ENCODE data around the gene ADAM22.

The ADAM22 gene

GRCh38 chr7:88014581-88014980 lies 80.5 kb downstream of the ADAM22 start:
- Histone ChIP-seq H3K36me3 (ENCODE audit: control insufficient read depth in 2 of 2, insufficient read depth in 1 of 2, low read length in 2 of 2) (no peaks in the 10 kb centered on the region), H3K27ac (ENCODE audit: extremely low read depth, low read depth, low read length) (no peak overlapping the region), H3K4me1 (ENCODE audit: control insufficient read depth, insufficient read depth, low read length) (0 out of 2 replicates have a peak, but pooled peaks cover 3% of the 10 kb centered on the region), H3K4me3 (ENCODE audit: low read depth, low read length) (no peak overlapping the region), H3K9me3 (ENCODE audit: control insufficient read depth, insufficient read depth, low read depth, low read length) (no peaks in the 10 kb centered on the region)
- no peak for TF ChIP-seq ZNF677 (tag by site-specific recombination; IDR thresholded peaks at IDR 0.05)
- TF ChIP-seq ZNF138 (tag by site-specific recombination; IDR thresholded peaks at IDR 0.05; ENCODE audit: borderline replicate concordance), result no peak
- no peak for TF ChIP-seq ZNF670 (tag by site-specific recombination; IDR thresholded peaks at IDR 0.05; ENCODE audit: low read depth)
- no peak for TF ChIP-seq ZNF626 (tag by site-specific recombination; IDR thresholded peaks at IDR 0.05)
- TF ChIP-seq SP2 (tag by site-specific recombination; IDR thresholded peaks at IDR 0.05), result no peak
- TF ChIP-seq ZNF560 (tag by site-specific recombination; IDR thresholded peaks at IDR 0.05; ENCODE audit: borderline replicate concordance), result no peak
- TF ChIP-seq MYNN (tag by site-specific recombination; IDR thresholded peaks at IDR 0.05; ENCODE audit: borderline replicate concordance), result no peak
- TF ChIP-seq ZNF639 (tag by site-specific recombination; IDR thresholded peaks at IDR 0.05), result no peak
- TF ChIP-seq ZBTB11 (tag by site-specific recombination; conservative IDR thresholded peaks at IDR 0.05; ENCODE audit: low read depth), result no peak
- TF ChIP-seq ZNF114 (tag by site-specific recombination; IDR thresholded peaks at IDR 0.05), result no peak
- no peak for TF ChIP-seq WT1 (tag by site-specific recombination; IDR thresholded peaks at IDR 0.05)
- TF ChIP-seq ZNF239 (tag by site-specific recombination; IDR thresholded peaks at IDR 0.05), result no peak
- no peak for TF ChIP-seq INSM2 (tag by site-specific recombination; IDR thresholded peaks at IDR 0.05)
- TF ChIP-seq TRIM28 (IDR thresholded peaks at IDR 0.05; ENCODE audit: borderline replicate concordance, low read length), result no peak
- TF ChIP-seq ZSCAN16 (tag by site-specific recombination; IDR thresholded peaks at IDR 0.05), result no peak
- no peak for TF ChIP-seq ZNF488 (tag by site-specific recombination; IDR thresholded peaks at IDR 0.05)
- ChIA-PET CTCF (no interaction called here), POLR2A (no interaction called here)

GRCh38 chr7:88015309-88015708 lies 81.3 kb downstream of the ADAM22 start:
- ChIA-PET POLR2A (no interaction called here), CTCF (no interaction called here)
- Histone ChIP-seq H3K27ac (ENCODE audit: extremely low read depth, low read depth, low read length) (no peak overlapping the region), H3K4me3 (ENCODE audit: low read depth, low read length) (no peak overlapping the region), H3K36me3 (ENCODE audit: control insufficient read depth in 2 of 2, insufficient read depth in 1 of 2, low read length in 2 of 2) (no peaks in the 10 kb centered on the region), H3K9me3 (ENCODE audit: control insufficient read depth, insufficient read depth, low read depth, low read length) (no peaks in the 10 kb centered on the region), H3K4me1 (ENCODE audit: control insufficient read depth, insufficient read depth, low read length) (0 out of 2 replicates have a peak, but pooled peaks cover 3% of the 10 kb centered on the region)
- TF ChIP-seq ZNF600 (tag by site-specific recombination; IDR thresholded peaks at IDR 0.05) (no peak), ZSCAN16 (tag by site-specific recombination; IDR thresholded peaks at IDR 0.05) (no peak), ZNF239 (tag by site-specific recombination; IDR thresholded peaks at IDR 0.05) (no peak), ZNF211 (tag by site-specific recombination; IDR thresholded peaks at IDR 0.05; ENCODE audit: low read depth) (no peak), HOXA7 (CRISPR knock-in tag; IDR thresholded peaks at IDR 0.05; ENCODE audit: borderline replicate concordance) (no peak), PRDM6 (tag by site-specific recombination; IDR thresholded peaks at IDR 0.05) (no peak), ZNF37A (tag by site-specific recombination; IDR thresholded peaks at IDR 0.05) (no peak), ZNF544 (tag by site-specific recombination; IDR thresholded peaks at IDR 0.05) (no peak), ZNF777 (tag by site-specific recombination; IDR thresholded peaks at IDR 0.05; ENCODE audit: borderline replicate concordance) (no peak), PRDM10 (tag by site-specific recombination; IDR thresholded peaks at IDR 0.05) (no peak)

Measured in HEK293 (cell line).